Kidney (tissue), 14 donors: ENCODE data around the gene SNX25. TPM values are rescaled to one million over a fixed set of nuclear protein-coding genes. Genes with fewer than 3 reads are reported as not detected.

Experiments used
- DNase-seq, 5 donors: peaks; one replicate each; pipeline ENCODE4 v3.0.0-alpha.2; 2013 to 2020
- FAIRE-seq: peaks from 2 replicates; lab custom pipeline; 2012; peaks lifted over from hg19 to GRCh38; lab: Jason Lieb, UNC
- H3K27ac ChIP-seq, 2 donors: one replicate each; pipeline ENCODE4 v1.7.0; 2013; ENCODE audit warnings: low read depth in 2 of 2, low read length in 2 of 2, inconsistent platforms in 1 of 2
- H3K27me3 ChIP-seq: one replicate; pipeline ENCODE4 v1.7.1; 2013; ENCODE audit warnings: low read length, inconsistent platforms; ENCODE audit not compliant: control insufficient read depth, insufficient read depth
- H3K36me3 ChIP-seq, 3 donors: one replicate each; pipeline versions ENCODE4 v1.7.0 to v1.7.1; 2013; ENCODE audit warnings: low read length in 3 of 3, control low read depth in 1 of 3, inconsistent platforms in 1 of 3; ENCODE audit not compliant: insufficient read depth in 3 of 3, control insufficient read depth in 2 of 3
- H3K4me1 ChIP-seq, 3 donors: one replicate each; pipeline versions ENCODE4 v1.7.0 to v1.7.1; 2013; ENCODE audit warnings: low read length in 3 of 3, inconsistent platforms in 1 of 3, low read depth in 1 of 3; ENCODE audit not compliant: control insufficient read depth in 2 of 3, insufficient read depth in 2 of 3
- H3K4me3 ChIP-seq, 3 donors: one replicate each; pipeline versions ENCODE4 v1.7.0 to v1.8.1; 2013; ENCODE audit warnings: low read length in 3 of 3, control low read depth in 1 of 3, inconsistent platforms in 1 of 3
- H3K9ac ChIP-seq, 3 donors: one replicate each; pipeline versions ENCODE4 v1.7.0 to v1.7.1; 2013; ENCODE audit warnings: low read length in 3 of 3, control low read depth in 1 of 3, inconsistent platforms in 1 of 3
- H3K9me3 ChIP-seq, 3 donors: one replicate each; pipeline versions ENCODE4 v1.7.0 to v1.7.1; 2013; ENCODE audit warnings: low read length in 3 of 3, control low read depth in 1 of 3, inconsistent platforms in 1 of 3; ENCODE audit not compliant: control insufficient read depth in 2 of 3, insufficient read depth in 1 of 3
- CTCF ChIP-seq: IDR thresholded peaks from 3 replicates; pipeline ENCODE4 v1.5.1; 2012; ENCODE audit warnings: mild to moderate bottlenecking, moderate library complexity, borderline replicate concordance; ENCODE audit not compliant: insufficient read depth; ENCODE audit errors: extremely low read depth
- intact Hi-C: fragments of 100-400 bp; cut with DNase I; formaldehyde crosslinking; loops from one replicate; pipeline ENCODE4 v1.11.1; 2022
- polyA plus RNA-seq: library from polyadenylated mRNA; stranded (reverse); fragments of 350-450 nt; fragmentation: Illumina TruSeq; extraction: RNeasy Lipid Tissue Mini Kit (QIAGEN cat#74804); gene quantifications from one replicate; pipeline ENCODE4 v1.2.3, GENCODE V29; 2014; ENCODE audit warnings: low read depth, low replicate concordance; ENCODE audit not compliant: insufficient read depth
- total RNA-seq: library from RNA; stranded (reverse); fragmentation: NEBNext Ultra II Directional; extraction: Animal tissue kit (Norgen Biotek cat#: 25700); gene quantifications from one replicate; pipeline ENCODE4 v1.2.1, GENCODE V29; 2021
- donor health status: control.
- donor health status: control.
- donor health status: control.
- donor health status: control.
- donor health status: control.
- donor health status: DM: yes; HTN: yes; CAD: no.
- donor health status: Normal renal cell carcinoma (clear cell type).

The SNX25 gene
- total and polyA plus RNA-seq, 2 donors from 2014 or later, result 8.9 to 19.4 TPM

- peak within 1 kb of the TSS; percentile 83 to 96 (median 87) for H3K9ac ChIP-seq
- peak within 1 kb of the TSS; percentile 71 to 84 (median 81) for H3K4me3 ChIP-seq
- H3K27me3 ChIP-seq, result no peaks in the 10 kb centered on the region
- no peak for TF ChIP-seq CTCF
- H3K9me3 ChIP-seq, result no peaks in the 10 kb centered on the region
- peak; percentile 23 for FAIRE-seq
- peak within 1 kb of the TSS; percentile 98 to 100 for H3K27ac ChIP-seq
- H3K4me1 ChIP-seq, result peaks cover 0 to 9% (median 0%) of the 10 kb centered on the region in 3 donors
- H3K36me3 ChIP-seq, result peaks cover 0 to 16% (median 0%) of the 10 kb centered on the region in 3 donors
- intact Hi-C loops, result no loop called here
- peak in 1 of 5 donors; percentile 33 for DNase-seq
Observed at GRCh38 chr4:185395238-185395955, 186.0 kb downstream of the SNX25 start, which contains the start of gene LRP2BP. LRP2BP (minus strand) TSS chr4:185395924; CDS start chr4:185378186, 17,738 bp downstream.

- Histone ChIP-seq H3K27ac (peak overlapping the region; percentile 98 to 100), H3K9me3 (no peaks in the 10 kb centered on the region), H3K4me3 (peak overlapping the region; percentile 71 to 84 (median 81)), H3K36me3 (peaks cover 0 to 16% (median 0%) of the 10 kb centered on the region in 3 donors), H3K27me3 (no peaks in the 10 kb centered on the region), H3K4me1 (peaks cover 0 to 9% (median 0%) of the 10 kb centered on the region in 3 donors), H3K9ac (peak overlapping the region; percentile 63 to 87 (median 83))
- DNase-seq, result peak; percentile 99 to 100 (median 99)
- intact Hi-C loops, result no loop called here
- TF ChIP-seq CTCF, result peak; percentile 2
- no peak for FAIRE-seq
Observed at GRCh38 chr4:185395956-185396723, 186.7 kb downstream of the SNX25 start.

- Histone ChIP-seq H3K9me3 (no peaks in the 10 kb centered on the region), H3K27me3 (no peaks in the 10 kb centered on the region), H3K4me3 (peak within 1 kb of the TSS; percentile 71 to 84 (median 81)), H3K9ac (peak within 1 kb of the TSS; percentile 83 to 96 (median 87)), H3K4me1 (peaks cover 0 to 9% (median 0%) of the 10 kb centered on the region in 3 donors), H3K36me3 (peaks cover 0 to 21% (median 0%) of the 10 kb centered on the region in 3 donors), H3K27ac (peak within 1 kb of the TSS; percentile 98 to 100)
- intact Hi-C loops, result no loop called here
- DNase-seq, result peak; percentile 88 to 89 (median 89)
- no peak for TF ChIP-seq CTCF
- FAIRE-seq, result no peak
Observed at GRCh38 chr4:185396724-185397385, 187.5 kb downstream of the SNX25 start, which contains the start of gene ANKRD37. ANKRD37 (plus strand) TSS chr4:185396841; CDS start chr4:185396924, 83 bp downstream.
